ENCODE data around the gene SND1.

Gene SND1

DNA sequence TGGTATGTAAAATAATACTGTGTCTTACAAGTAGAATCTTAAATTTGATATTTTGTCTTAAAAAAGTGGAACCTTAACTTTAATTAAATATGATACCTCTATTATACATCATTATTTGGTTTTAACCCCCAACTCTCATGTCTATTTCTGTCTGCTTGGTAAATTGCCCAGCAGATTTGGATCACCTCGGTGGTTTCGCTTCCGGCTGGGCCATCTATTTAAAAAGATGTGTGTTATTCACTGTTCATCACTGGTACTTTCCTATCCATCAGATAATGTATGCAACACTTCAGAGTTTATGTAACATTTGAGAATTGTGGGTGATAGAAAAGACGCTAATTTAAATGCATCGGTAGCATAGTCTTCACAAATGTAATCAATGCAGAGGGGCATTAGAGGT, 119.7 kb downstream of the SND1 start:
- no peak for DNase-seq

DNA sequence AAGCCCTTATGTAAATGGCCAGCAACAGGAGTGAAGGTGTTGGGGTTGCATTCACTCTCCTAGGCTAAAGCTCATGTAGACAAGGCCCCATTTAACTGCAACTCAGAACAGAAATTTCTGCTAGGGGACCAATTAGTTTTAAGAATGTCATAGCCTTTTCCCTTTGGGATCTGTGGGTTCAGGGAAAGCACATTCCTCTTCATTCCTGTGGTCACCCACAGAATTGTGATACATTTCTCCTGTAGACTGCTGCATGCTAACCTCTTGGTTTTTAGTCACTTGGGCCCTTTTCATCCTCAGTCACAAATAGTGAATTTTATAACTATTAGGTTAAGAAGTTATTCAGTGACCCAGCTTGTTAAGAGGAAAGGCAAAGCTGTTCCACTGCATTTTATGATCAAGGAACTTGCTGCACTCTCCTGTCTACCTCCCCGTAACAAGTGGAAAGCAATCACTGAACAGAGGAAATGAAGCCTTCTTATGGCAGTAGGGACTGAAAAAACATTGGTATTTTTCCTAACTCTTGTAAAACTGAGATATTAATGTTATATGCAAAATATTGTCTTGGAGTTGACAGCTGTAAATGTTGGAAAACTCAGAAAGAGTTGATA, 124.9 kb downstream of the SND1 start:
- DNase-seq: no peak

DNA sequence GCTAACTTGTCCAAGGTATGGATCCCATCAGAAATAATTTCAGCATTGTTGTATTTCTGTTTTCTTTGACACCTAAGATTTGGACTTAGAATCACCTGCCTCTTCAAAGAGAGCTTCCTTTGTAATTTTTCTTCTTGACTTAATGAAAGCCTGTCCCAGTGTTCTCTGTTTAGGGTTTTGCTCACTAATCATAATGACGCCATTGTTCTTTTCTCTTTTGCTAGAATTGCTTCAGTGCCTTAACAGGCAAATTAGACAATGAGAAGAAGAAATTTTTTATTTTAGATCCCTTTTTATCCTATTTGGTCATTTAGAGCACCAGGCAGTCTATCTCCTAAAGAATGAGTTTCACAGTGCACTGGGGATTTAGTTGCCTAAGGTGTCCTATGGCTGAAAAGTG, 128.5 kb downstream of the SND1 start:
- DNase-seq: no peak

DNA sequence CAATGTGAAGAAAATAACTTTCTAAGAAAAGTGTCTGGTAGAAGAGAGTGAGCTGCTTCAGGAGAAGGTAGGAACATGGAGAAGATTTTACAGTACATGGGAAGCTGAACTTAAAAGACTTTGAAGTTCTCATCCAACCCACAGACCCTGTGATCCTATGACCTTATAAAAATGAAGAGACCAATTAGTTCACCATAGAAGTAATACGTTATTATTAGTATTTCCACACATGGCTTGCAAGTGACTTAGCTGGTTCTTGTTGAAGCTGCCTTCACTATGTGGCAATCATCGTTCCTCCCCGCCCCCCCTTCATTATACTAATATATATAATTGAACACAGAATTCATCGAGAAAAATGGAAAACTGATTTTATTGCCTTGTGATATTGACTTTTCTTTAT, 129.1 kb downstream of the SND1 start:
- DNase-seq: no peak

DNA sequence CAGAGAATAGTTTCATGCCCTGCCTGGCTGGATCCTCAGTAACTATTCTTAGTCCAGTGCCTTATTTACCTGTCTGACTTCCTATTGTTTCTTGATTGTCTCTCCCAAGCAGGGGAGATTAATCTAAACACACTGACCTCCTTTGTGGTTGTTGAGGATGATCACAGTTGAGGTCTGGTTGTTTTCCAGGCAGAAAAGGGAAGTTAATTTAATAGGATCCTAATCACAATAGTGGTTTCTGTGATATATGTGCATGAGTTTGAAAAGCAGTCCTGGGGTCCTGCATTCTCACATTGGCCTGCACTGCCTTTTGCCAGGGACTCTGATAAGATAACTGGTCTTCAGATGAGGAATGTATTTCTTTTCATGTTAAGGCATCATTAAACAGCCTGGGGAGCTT, 130.1 kb downstream of the SND1 start:
- no peak for DNase-seq

DNA sequence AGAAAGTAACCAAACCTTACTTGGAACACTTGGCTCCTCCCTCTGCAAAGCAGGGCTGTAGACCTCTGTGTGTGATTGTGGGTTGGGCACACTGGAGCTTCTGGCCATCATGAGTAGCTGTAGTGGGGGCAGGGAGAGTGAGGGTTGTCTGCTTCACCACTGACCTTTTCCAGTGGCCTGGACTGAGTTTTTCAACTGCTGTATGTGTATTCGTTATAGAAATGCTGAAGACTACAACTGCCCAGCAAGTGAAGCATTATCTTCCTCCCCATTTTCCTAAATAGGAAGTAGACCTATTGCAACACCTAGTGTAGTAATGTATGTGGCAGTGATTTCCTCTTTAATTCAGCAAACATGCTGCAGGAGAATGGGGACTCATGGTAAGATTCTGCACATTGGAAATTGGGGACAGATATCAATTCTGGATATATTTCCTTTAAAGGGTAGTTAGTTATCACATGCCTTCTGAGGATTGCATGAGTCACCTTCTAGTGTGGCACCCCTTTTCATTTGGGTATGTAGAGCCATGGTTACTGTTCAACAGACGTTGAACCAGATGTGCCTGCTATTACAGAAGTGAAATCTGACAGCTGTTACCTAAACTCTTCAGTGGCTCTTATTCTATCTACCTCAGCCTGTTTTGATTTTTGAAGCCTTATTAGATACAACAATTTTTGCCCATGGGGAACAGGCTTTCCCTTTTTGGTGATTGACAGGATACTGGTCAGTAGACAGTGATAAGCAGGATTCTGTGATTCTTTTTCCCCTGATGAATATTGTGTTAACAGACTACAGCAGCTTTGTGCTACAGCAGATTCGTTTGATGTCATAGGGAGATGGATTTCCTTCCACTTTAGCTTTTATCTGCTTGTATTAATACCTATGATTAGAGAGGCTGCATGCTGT, 130.9 kb downstream of the SND1 start:
- no peak for DNase-seq

DNA sequence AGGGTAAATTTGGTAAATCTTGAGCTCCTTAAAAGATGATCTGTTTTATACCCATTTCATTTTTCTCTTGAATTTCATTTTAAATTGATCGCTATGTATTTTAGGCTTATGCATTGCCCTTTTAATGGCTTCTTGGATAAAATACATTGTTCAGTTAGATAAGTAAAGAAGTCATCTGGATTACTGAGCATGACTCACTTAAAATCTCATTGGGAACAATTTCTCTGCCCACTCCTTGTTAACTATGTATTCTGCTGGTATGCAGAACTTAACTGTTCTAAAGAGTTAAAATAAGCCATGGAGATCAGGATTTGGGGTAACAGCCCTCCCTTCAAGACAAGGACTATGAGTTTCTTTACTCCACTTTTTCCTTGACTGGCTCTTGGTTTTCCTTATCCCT, 134.2 kb downstream of the SND1 start:
- DNase-seq: no peak

DNA sequence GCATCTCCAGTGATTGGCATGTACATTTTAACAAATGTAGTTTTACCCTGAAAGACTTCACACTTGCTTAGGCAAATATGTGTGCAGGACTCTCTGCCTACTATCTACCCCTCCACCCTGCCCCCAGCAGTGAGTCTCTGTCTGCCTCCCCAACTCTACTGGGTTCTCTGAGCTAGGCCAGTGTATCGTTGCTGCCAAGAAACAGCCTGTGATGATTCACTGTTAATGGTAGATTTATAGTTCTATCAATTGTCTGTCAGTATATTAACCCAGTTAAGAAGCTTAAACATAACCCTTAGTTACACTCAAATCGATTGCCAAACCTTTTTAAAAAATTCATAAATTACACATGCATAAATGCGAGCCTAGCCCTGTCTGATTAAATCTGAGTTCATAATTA, 137.0 kb downstream of the SND1 start:
- no peak for DNase-seq

DNA sequence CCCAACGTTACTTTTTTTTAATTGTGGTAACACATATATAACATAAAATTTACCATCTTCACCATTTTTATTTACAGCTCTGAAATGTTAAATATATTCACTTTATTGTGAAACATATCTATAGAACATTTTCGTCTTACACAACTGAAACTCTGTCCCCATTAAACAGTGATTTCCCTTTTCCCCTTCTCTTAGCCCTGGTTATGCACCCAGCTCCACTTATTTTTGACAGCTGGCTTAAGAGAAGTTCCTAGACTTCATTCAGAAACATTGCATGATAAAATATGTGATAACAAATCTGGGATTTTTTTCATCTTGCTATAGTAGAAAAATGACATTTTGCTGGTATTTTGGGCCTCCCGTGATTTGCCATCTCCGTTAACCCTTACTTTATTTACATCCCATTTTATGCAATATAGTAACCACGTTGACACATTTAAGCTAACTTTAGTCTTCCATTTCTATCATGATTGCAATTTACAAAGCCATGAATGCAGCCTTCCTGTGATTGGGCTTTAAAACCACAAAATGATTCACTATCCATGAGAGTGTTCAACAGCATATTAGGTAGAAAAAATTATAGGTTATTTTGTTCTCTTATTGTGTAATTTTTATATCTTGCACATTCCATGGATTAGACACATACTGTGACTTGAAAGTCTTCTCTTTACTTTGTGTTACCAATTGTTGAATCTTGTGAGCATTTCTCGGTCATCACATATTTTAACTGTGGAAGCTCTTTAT, 139.6 kb downstream of the SND1 start:
- no peak for DNase-seq

DNA sequence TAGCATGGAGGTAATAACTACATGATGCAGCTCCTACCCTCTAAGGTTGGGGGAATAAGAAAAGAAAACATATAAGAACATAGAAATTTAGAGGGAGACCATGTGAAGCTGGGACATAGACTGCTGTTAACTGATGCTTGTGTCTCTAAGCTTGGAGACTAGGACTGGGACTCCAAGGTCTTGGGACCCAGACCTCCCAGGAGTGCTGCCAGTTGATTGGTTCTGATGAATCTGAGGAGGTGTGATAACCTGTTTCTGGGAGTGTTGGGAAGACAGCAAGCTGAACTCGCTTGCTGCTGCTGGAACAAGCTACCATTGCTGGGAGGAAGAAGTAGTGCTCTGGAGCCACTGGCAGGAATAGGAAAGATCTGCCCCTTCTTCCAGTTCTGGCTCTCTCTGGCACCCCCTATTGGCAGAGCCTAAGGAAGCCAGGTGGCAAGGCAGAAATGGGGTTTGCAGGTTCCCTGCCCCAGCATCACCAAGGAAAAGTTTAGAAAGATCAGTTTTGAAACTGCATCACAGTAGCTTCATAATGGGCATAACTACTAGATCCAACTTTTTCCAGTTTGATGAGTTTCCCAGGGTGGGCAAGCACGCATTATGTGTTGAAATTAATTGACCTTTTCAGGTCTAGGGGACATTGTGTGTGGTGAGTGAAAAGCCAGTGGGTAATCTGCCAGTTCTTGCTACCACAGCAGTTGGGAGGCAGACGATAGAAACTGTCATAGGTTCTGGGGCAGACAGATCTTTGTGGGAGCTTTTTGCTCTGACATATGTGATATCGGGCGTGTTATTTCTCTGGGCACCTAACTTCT, 140.7 kb downstream of the SND1 start:
- DNase-seq: no peak

DNA sequence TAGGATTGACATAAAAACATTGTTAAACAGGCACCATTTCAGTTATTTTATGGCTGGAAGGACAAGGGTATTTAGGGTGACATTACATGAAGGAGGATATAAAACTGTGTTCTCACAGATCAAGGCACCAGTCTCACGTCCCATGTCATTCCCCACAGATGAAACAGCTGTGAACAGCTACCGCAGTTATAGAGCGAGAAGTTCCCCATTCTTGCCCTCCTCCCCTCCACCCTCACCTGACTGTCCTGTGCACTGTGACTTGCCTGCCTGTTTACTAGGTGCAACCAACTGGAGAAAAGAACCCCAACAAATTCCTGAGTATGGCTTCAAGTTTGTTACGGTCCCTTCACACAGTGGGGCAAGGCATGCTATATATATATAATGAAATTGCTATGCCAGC, 141.6 kb downstream of the SND1 start:
- no peak for DNase-seq

DNA sequence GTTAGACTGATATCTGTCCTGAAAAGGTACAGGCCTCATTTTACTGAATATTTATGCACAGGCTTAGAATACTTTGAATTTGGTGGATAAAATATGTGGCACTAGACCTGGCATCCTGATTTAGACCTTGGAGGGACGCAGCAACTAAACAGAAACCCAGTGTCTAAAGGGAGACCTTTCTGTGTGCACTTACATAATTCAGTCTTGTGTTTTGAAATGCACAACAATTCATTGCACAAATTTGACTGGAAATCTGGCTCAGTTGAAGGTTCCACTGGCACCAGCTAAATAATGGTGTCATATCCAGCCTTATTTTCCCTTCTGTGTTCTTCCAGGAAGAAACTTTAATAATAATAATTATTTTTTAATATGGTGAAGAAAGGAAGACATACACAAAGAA, 142.1 kb downstream of the SND1 start:
- DNase-seq: no peak

DNA sequence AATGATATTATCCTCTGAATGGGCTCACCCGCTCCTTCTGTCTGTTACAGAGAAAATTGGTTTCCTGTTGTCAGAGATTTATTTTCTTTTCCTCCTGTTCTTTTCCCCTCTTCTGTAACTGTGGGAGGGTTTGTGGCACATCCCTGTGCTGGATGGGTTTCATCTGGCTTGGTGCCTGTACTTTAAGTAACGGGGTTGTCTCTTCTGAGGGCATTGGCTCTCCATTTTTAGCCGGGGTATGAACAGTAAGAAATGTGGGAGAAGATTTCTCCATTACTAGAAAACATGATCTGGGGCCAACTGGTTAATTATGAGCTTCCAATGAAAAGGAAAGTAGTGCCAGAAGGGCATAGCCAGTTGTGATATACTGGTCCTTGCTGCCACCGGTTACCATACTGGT, 142.6 kb downstream of the SND1 start:
- DNase-seq: no peak

DNA sequence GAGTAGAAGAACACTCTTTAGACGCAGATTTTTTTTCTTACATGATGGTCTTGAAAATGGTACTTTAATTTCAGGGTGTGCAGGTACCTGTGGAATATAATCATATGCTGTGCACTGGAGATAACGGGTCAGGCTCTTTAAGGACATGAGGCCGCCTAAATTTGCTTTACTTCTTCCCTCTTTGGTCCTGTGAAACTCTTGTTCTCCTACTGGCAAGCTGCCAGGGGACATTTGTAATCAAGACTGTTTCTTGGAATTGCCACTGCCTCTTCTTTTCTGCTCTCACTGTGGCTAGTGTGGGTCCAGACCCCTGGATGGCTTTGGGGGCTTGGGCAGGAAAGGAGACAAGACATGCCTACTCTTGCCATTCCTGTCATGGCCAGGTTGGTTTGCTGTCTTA, 146.0 kb downstream of the SND1 start:
- DNase-seq: no peak

DNA sequence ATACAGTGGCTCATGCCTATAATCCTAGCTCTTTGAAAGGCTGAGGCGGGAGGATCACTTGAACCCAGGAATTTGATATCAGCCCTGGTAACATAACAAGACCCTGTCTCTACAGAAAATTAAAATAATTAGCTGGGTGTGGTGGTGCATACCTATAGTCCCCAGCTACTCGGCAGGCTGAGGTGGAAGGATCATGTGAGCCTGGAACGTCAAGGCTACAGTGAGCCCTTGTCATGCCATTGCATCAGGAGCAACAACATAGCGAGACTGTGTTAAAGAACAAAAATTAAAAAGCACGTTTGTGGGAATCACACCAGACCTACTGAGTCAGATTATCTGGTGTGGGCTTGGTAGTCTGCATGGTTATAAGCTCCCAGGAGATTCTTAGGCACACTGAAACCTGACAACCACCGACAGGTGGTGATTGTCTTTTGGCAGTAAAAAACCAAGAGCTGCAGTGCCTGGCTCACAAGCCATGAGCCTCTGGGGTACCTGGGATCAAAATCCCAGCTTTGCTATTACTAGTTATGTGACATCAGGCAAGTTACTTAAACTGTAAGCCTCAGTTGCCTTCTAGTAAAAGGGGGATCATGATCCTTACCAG, 146.9 kb downstream of the SND1 start:
- DNase-seq: no peak

DNA sequence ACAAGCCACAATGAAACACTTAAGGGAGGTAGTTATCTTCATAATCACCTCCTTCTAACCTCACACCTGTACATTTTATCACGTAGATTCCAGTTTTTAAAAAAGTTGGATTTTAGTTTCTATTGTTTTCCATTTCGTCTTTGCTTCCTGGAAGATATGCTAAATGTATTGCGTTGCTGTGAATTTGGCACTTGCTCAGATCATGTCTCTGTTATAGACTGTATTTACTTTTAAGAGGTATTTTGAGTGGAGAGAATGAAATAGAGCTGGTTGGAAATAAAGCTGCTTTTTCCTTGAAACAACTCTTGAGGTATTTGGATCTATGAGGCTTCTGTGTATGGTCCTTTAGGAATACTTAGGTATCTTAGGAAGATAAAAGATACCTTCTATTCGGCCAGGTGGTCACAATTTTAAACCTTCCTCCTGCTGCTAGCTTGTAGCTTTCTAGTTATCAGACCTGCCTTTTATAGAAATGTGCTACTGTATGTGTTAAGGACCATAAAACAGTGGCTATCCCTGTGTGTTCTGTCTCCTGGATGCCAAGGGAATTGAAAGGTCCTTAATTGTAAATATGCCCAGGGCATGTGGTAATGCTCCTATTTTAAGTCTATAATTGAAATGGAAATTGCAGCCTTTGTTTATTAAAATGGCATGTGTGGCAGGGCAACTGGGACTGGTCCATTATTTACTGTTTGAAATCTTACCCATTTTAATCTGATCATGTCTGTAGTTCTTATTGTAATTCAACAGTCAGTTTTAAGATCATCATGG, 147.7 kb downstream of the SND1 start:
- no peak for DNase-seq

DNA sequence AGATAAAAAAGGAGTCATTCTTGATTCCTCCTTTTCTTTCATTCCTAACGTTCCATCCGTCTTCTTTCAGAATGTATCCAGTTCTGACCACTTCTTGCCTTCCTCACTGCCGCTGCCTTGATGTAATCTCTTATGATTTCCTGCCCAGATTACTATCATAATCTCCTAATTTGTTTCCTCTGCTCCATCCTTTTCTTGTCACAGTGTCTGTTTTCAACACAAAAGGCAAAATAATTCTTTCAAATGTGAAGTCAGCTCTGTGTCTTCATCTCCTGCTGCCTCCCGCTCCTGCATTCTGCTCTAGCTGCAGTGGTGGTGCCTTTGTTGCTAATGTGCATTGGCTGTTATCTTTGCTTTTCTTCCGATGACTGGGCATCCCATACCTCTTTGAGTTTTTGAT, 150.9 kb downstream of the SND1 start:
- DNase-seq: no peak

DNA sequence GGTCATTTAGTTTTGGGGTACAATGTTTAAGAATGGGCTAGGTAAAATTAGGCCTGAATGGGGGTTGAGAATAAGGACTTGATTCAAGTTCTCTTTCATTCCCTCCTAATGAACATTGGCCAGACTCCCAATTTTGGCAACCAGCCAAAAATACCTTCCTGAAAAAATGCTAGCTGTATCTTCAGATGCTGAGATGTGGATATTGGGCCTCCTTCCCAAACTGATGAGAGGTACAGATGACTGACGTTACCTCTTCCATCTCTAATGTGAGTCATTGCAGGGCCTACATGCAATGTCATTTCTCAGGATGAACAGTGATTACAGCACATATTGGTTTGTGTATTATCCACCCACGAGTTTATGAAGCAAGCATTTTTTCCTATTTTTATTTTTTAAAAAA, 151.6 kb downstream of the SND1 start:
- DNase-seq: no peak

DNA sequence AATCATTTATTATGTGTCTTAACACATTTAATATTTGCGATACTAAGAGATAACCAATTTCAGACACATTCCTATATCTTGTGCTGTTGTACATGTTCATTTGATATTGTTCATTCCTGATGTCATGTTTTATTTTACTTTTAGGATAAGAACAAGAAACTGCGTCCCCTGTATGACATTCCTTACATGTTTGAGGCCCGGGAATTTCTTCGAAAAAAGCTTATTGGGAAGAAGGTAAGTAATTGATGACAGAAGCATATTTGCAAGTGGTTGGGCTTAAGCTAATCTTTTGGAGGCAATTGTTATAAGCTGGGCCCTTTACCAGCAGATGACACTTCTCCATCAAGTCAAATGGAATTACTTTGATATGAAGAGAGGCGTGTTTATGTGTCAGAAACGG, 155.3 kb downstream of the SND1 start:
- no peak for DNase-seq

DNA sequence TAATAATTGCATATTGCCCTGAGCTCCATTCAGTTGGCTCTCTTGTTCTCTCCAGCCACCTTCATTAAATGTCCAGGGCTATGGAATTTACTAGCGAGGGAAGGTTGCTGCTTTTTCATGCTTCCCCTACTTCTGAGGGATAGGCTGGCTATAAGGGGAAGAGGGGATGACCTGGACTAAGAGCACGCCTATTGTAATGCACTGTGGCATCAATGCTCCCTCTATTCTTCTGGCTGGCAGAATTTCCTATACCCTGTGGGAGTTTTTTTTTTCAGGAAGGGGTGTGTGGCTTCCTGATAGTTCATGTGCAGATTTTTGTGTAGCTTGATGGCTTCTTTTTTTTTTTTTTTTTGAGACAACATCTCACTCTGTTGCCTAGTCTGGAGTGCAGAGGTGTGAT, 155.8 kb downstream of the SND1 start:
- no peak for DNase-seq

DNA sequence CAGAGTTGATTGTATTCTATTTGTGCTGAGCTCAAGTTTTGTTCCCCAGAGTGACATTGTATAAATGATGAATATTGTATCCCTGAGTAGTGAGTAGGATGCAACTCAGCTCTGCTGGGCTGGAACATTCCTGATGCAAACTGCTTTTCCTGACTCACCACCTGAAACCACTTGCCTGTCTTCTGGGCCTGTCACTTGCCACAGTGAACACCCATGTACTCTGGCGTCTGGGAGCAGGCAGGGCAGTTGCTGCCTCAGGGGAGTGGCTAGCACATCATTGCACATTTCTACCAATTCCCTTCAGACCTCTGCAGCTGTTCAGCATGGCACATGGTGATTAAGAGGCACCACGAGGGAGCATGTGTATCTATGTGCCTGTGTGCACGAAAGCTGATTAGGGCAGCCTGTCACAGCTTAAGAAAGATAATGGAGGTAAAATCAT, 157.3 kb downstream of the SND1 start:
- no peak for DNase-seq

DNA sequence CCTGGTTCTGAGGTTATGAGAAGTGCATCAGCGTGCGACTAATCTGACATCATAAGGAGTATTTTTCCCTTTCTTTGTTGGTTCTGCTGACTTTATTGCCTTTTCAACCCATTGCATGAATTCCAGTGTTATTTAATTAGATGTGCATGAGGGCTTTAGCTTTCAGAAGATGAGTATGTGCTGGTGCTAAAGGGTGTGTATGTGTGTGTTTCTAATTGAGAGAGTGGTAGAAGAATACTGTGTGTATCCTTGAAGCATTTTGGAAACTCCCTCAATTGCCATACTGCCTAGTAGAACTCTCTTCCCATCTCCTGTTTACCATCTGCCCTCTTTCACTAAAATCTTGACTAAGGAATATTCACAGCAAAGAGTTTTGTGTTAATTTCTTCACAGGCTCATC, 158.1 kb downstream of the SND1 start:
- DNase-seq: no peak

Data from cerebellar nuclear complex (tissue), 1 donor.